Epithelial cell of esophagus (primary cell): ENCODE measurements around the gene RASGRP1.
A peak's percentile ranks its signal among the peaks of the same experiment; 100 is the strongest.

ENCODE experiments used
- DNase-seq: peaks from one replicate; pipeline ENCODE4 v3.0.0; 2010; ENCODE audit warnings: low read depth
- H3K4me3 ChIP-seq: 2 replicates; pipeline ENCODE4 v1.5.1; 2011; ENCODE audit warnings: mild to moderate bottlenecking, low read length, control low read depth
- TF ChIP-seq, protein P1 (sequence below): IDR thresholded peaks from 2 replicates; pipeline ENCODE4 v1.5.1; 2011; ENCODE audit warnings: low read depth, mild to moderate bottlenecking, low read length, control low read depth, inconsistent platforms; ENCODE audit not compliant: insufficient read depth; ENCODE audit errors: missing control alignments

RASGRP1 gene

GRCh38 chr15:38564557-38565286, at the start of gene RASGRP1:
Gene RASGRP1 (minus strand): TSS chr15:38564814. CDS start chr15:38564628, 186 bp downstream.
- DNase-seq: peak; percentile 65
- TF ChIP-seq, protein P1, sequence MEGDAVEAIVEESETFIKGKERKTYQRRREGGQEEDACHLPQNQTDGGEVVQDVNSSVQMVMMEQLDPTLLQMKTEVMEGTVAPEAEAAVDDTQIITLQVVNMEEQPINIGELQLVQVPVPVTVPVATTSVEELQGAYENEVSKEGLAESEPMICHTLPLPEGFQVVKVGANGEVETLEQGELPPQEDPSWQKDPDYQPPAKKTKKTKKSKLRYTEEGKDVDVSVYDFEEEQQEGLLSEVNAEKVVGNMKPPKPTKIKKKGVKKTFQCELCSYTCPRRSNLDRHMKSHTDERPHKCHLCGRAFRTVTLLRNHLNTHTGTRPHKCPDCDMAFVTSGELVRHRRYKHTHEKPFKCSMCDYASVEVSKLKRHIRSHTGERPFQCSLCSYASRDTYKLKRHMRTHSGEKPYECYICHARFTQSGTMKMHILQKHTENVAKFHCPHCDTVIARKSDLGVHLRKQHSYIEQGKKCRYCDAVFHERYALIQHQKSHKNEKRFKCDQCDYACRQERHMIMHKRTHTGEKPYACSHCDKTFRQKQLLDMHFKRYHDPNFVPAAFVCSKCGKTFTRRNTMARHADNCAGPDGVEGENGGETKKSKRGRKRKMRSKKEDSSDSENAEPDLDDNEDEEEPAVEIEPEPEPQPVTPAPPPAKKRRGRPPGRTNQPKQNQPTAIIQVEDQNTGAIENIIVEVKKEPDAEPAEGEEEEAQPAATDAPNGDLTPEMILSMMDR: no peak

GRCh38 chr15:38613085-38613484, 48.5 kb upstream of the RASGRP1 start:
- no peak overlapping the region for H3K4me3 ChIP-seq
- DNase-seq: no peak
- TF ChIP-seq, protein P1: no peak

More at GRCh38 chr15:38564557-38565286, at the start of gene RASGRP1:
- peak within 1 kb of the TSS; percentile 48 for H3K4me3 ChIP-seq

- H3K4me3 ChIP-seq: no peak overlapping the region
- DNase-seq: peak; percentile 73
Observed at GRCh38 chr15:38612159-38612863, 47.7 kb upstream of the RASGRP1 start.

GRCh38 chr15:38611228-38611627, 46.6 kb upstream of the RASGRP1 start:
- DNase-seq: peak; percentile 19
- TF ChIP-seq, protein P1: no peak
- no peak overlapping the region for H3K4me3 ChIP-seq

More at GRCh38 chr15:38612159-38612863, 47.7 kb upstream of the RASGRP1 start:
- TF ChIP-seq, protein P1: no peak

GRCh38 chr15:38610748-38611147, 46.1 kb upstream of the RASGRP1 start:
- TF ChIP-seq, protein P1: no peak
- no peak for DNase-seq
- no peak overlapping the region for H3K4me3 ChIP-seq

GRCh38 chr15:38609097-38609738, 44.6 kb upstream of the RASGRP1 start:
- DNase-seq: no peak
- H3K4me3 ChIP-seq: no peak overlapping the region
- TF ChIP-seq, protein P1: no peak
